ENCODE data around the gene TACR2.

TACR2 gene

DNA sequence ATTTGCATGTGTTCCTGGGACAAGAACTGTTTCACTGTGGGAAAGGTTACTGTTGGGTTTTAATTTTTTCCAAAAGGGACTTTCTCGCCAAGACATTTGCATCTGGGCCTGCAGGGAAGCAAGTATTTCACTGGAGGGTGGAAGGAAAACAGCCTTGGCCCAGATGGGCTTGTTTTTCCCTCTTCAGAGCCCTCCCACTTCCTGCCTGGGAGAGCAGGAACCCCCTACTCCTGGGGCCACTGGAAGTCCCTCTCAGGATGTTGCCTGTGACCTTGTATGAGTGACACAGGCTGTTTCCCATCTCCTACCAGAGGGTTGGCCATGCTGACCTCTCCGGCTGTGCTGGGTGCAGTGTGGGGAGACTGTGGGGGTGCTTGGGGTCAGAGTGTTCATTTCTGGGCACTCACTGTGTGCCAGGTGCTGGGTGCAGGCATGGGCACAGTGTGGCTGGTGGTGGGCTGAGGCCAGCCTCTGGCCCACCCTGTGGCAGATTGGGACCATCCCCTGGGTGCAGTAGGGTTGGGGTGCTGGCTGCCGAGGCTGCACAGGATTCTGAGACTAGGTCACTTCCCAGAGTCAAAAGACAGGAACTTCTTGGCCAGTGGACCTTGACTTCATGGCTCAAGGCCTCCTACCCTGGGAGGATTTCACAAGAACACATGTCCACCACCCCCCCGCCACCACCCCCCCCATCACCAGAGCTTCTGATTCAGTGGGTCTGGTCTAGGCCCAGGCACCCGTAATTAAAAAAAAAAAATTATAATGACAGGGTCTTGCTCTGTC lies 44.7 kb upstream of the TACR2 start:
- ChIA-PET POLR2A (no interaction called here), CTCF (no interaction called here)
- no peak for DNase-seq (ENCODE audit: extremely low spot score)
- TF ChIP-seq HDGF (IDR thresholded peaks at IDR 0.05; ENCODE audit: borderline replicate concordance) (no peak), SP1 (IDR thresholded peaks at IDR 0.05) (no peak), TARDBP (IDR thresholded peaks at IDR 0.05) (no peak), L3MBTL2 (conservative IDR thresholded peaks at IDR 0.05) (no peak), PKNOX1 (IDR thresholded peaks at IDR 0.05) (no peak), FOXA1 (IDR thresholded peaks at IDR 0.05) (no peak), ARNT (IDR thresholded peaks at IDR 0.05) (no peak), LEF1 (IDR thresholded peaks at IDR 0.05; ENCODE audit: borderline replicate concordance) (no peak)

- no peak for TF ChIP-seq ELF4 (IDR thresholded peaks at IDR 0.05)
- TF ChIP-seq HDGF (IDR thresholded peaks at IDR 0.05; ENCODE audit: borderline replicate concordance), result no peak
- TF ChIP-seq ARNT (IDR thresholded peaks at IDR 0.05), result no peak
- ChIA-PET POLR2A (no interaction called here), CTCF (no interaction called here)
- no peak for DNase-seq (ENCODE audit: extremely low spot score)
Observed at GRCh38 chr10:69460576-69461242, 44.0 kb upstream of the TACR2 start.

DNA sequence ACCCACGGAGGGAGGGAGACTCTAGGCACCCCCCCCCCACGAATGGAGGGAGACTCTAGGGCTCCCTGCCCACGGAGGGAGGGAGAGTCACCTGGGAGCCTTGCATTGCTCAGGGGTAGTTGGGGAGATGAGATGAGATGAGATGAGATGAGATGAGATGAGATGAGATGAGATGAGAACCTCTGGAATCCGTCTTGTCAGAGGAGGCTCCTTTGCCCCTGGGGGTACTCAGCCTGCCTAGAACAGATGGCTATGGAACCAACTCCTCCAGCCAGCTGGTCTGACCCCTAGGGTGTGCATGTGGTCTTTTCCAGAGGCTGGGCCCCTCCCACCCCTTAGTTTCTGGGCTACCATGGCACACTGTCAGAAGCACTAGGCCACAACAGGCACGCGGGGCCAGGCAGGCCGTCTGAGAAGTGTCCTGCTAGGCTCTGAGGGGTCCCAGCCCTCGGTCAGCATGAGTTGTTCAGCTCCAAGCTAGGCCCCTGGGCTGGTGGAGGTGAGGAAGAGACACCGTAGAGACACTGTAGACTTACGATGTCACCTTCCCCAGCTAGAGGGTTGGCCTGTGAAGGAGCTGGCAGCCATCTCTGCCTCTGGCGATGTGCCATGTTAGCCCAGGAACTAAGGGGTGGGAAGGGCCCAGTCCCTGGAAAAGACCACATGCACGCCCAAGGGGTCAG lies 43.3 kb upstream of the TACR2 start:
- ChIA-PET POLR2A (no interaction called here), CTCF (no interaction called here)
- TF ChIP-seq SP1 (IDR thresholded peaks at IDR 0.05) (no peak), HDGF (IDR thresholded peaks at IDR 0.05; ENCODE audit: borderline replicate concordance) (no peak), BHLHE40 (IDR thresholded peaks at IDR 0.05; ENCODE audit: borderline replicate concordance) (no peak), FOXA1 (IDR thresholded peaks at IDR 0.05) (no peak), TARDBP (IDR thresholded peaks at IDR 0.05) (no peak), FOXM1 (IDR thresholded peaks at IDR 0.05; ENCODE audit: borderline replicate concordance) (no peak), LEF1 (IDR thresholded peaks at IDR 0.05; ENCODE audit: borderline replicate concordance) (no peak), L3MBTL2 (conservative IDR thresholded peaks at IDR 0.05) (no peak), FOXK2 (IDR thresholded peaks at IDR 0.05) (no peak), ELF4 (IDR thresholded peaks at IDR 0.05) (no peak), CTBP1 (IDR thresholded peaks at IDR 0.05; ENCODE audit: borderline replicate concordance) (no peak), PKNOX1 (IDR thresholded peaks at IDR 0.05) (no peak), ARNT (IDR thresholded peaks at IDR 0.05) (no peak)
- no peak for DNase-seq (ENCODE audit: extremely low spot score)

DNA sequence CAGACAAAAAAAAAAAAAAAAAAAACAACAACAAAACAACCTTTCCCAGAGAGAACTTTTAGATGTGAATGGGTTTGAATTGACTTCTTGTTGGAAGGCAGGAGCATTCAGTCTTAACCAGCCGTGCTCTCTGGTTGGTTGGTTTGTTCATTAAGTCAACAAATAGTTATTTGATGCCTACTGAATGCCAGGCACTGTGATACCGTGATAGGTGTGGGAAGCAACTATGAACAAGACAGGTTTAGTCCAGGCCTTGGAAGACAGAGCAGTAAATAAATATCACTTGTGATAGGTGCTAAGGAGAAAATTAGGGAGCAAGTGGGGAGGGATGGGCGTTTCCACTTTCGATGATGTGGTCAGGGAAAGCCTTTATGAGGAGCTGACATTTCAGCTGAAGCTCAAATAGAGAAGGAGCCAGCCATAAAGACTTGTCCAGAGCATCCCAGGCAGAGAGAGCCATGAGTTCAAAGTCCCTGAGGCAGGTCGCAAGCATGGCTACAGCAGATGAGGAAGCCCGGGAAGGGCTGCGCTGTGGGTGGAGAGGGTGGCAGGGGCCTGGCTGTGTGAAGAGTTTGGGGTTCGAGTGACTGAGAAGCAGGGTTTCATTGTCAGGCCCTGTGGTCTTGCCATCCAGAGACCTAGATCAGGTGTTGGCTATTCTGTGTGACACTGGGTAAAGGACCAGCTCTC lies 42.5 kb upstream of the TACR2 start:
- DNase-seq (ENCODE audit: extremely low spot score), result no peak
- no peak for TF ChIP-seq LEF1 (IDR thresholded peaks at IDR 0.05; ENCODE audit: borderline replicate concordance)
- no peak for TF ChIP-seq ARNT (IDR thresholded peaks at IDR 0.05)
- TF ChIP-seq BHLHE40 (IDR thresholded peaks at IDR 0.05; ENCODE audit: borderline replicate concordance), result no peak
- TF ChIP-seq TARDBP (IDR thresholded peaks at IDR 0.05), result no peak
- no peak for TF ChIP-seq FOXM1 (IDR thresholded peaks at IDR 0.05; ENCODE audit: borderline replicate concordance)
- TF ChIP-seq CTBP1 (IDR thresholded peaks at IDR 0.05; ENCODE audit: borderline replicate concordance), result no peak
- TF ChIP-seq HDGF (IDR thresholded peaks at IDR 0.05; ENCODE audit: borderline replicate concordance), result no peak
- POLR2A ChIA-PET, result no interaction called here
- CTCF ChIA-PET, result no interaction called here

- no peak for DNase-seq (ENCODE audit: extremely low spot score)
- TF ChIP-seq FOXM1 (IDR thresholded peaks at IDR 0.05; ENCODE audit: borderline replicate concordance) (no peak), TARDBP (IDR thresholded peaks at IDR 0.05) (no peak), ARNT (IDR thresholded peaks at IDR 0.05) (no peak), NFRKB (IDR thresholded peaks at IDR 0.05) (no peak), PKNOX1 (IDR thresholded peaks at IDR 0.05) (no peak), SUZ12 (IDR thresholded peaks at IDR 0.05) (no peak), FOXA1 (IDR thresholded peaks at IDR 0.05) (no peak), ELF4 (IDR thresholded peaks at IDR 0.05) (no peak)
- ChIA-PET POLR2A (no interaction called here), CTCF (no interaction called here)
Observed at GRCh38 chr10:69458430-69459100, 41.8 kb upstream of the TACR2 start.

- TF ChIP-seq SUZ12 (IDR thresholded peaks at IDR 0.05) (no peak), ELF4 (IDR thresholded peaks at IDR 0.05) (no peak), FOXA1 (IDR thresholded peaks at IDR 0.05) (no peak), L3MBTL2 (conservative IDR thresholded peaks at IDR 0.05) (no peak), TARDBP (IDR thresholded peaks at IDR 0.05) (no peak)
- CTCF ChIA-PET, result no interaction called here
- POLR2A ChIA-PET, result no interaction called here
- no peak for DNase-seq (ENCODE audit: extremely low spot score)
Observed at GRCh38 chr10:69457771-69458237, 41.1 kb upstream of the TACR2 start.
